GM18499 (cell line): ENCODE data around the gene VSIG2.
"Not testable (repeated sequence)": the region's sequence is repeated elsewhere in the genome, so short reads cannot be mapped to it uniquely, and the experiment has no call there.

Experiments
- ATAC-seq: cut with Tn5 transposase; IDR thresholded peaks from one replicate; pipeline ENCODE4 v1.9.1; 2021; ENCODE audit warnings: moderate number of reproducible peaks; ENCODE audit not compliant: insufficient read depth, unreplicated experiment

Gene VSIG2

DNA sequence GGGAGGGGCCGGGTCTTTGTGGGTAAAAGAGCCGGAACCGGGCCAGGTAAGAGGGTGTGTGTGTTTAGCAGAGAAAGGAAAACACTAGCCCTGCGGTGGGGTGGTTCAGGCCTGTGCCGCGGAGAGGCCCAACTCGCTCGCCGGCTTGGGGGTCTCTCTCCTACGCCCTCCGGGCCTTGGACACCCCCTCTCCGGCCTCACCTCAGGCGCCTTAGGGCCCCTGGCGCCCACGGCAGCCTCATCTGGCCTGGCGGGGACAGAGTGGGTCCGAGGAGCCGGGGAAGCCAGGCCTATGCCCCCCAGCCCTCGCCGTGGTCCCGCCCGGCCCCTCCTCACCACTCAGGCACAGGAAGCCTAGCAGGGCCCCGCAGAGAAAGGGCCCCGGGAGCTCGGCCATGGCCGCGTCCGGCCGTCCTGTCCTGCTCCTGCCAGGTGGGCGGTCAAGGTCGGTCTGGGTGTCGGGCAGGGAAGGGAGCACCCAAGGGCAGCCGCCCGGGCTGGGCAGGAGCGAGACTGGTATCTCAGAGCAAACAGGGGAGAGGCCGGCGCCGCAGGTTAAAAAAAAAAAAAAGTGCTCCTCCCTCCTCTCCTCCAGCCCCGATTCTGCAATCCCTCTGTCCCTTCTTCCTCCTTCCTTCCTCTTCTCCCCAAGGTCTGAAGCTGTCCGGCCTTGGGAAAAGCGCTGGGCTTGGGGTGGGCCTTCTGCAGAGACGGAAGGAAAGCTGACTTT is at the start of gene VSIG2:
Gene VSIG2, minus strand, starts transcription at position 515 of the 730 bp plus-strand sequence. Its CDS starts 118 bp downstream, at position 397.
- ATAC-seq = no peak

GRCh38 chr11:124801014-124801413 is 49.0 kb upstream of the VSIG2 start:
- no peak for ATAC-seq

- ATAC-seq = peak; percentile 66
These were observed 48.3 kb upstream of the VSIG2 start, which contains the start of gene MSANTD2 for GRCh38 chr11:124800226-124800929. MSANTD2 (minus strand) TSS chr11:124800406; CDS start chr11:124800380, 26 bp downstream.

- no peak for ATAC-seq
These were observed 47.5 kb upstream of the VSIG2 start for GRCh38 chr11:124799348-124800225.

- ATAC-seq = no peak
These were observed 46.9 kb upstream of the VSIG2 start for GRCh38 chr11:124798991-124799347.

GRCh38 chr11:124796312-124796711 is 44.3 kb upstream of the VSIG2 start:
- no peak for ATAC-seq

DNA sequence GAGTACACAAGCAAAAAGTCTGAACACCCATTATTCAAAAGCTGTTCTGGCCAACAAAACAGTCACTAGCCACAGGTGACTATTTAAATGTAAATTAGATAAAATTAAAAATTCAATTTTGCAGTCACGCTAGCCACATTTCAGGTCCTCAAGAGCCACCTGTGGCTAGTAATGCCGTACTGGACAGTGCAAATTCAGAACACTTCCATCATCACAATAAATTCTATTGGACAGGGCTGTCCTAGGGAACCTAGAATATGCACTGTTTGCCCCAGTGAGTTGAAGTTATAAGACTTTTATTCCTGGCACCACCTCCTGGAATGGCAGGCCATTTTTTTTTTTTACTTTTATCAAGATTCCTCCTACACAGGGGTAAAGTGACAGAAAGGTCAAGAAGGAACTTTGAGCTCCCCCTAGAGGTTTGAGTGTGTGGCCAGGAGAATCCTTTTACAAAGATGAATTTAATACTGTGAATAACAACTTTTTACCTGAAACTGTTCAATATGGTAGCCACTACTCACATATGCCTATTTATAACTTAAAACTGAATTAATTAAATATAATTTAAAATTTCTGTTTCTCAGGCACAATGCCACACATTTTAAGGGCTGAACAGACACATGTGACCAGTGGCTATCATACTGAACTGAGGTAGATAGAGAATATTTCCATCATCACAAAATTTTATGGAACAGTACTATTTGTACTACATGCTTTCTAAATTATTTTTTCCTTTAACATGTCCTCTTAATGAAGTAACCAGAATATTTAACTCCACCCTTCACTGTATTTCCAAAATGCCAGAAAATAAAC is 41.6 kb upstream of the VSIG2 start:
- ATAC-seq = no peak

GRCh38 chr11:124791626-124792341 is 39.7 kb upstream of the VSIG2 start:
- peak; percentile 68 for ATAC-seq

GRCh38 chr11:124788521-124788920 is 36.5 kb upstream of the VSIG2 start:
- no peak for ATAC-seq

GRCh38 chr11:124784051-124784450 is 32.0 kb upstream of the VSIG2 start:
- no peak for ATAC-seq

GRCh38 chr11:124783002-124783401 is 30.9 kb upstream of the VSIG2 start:
- ATAC-seq = no peak

GRCh38 chr11:124779568-124779967 is 27.5 kb upstream of the VSIG2 start:
- no peak for ATAC-seq

GRCh38 chr11:124778281-124778680 is 26.2 kb upstream of the VSIG2 start:
- ATAC-seq = no peak

DNA sequence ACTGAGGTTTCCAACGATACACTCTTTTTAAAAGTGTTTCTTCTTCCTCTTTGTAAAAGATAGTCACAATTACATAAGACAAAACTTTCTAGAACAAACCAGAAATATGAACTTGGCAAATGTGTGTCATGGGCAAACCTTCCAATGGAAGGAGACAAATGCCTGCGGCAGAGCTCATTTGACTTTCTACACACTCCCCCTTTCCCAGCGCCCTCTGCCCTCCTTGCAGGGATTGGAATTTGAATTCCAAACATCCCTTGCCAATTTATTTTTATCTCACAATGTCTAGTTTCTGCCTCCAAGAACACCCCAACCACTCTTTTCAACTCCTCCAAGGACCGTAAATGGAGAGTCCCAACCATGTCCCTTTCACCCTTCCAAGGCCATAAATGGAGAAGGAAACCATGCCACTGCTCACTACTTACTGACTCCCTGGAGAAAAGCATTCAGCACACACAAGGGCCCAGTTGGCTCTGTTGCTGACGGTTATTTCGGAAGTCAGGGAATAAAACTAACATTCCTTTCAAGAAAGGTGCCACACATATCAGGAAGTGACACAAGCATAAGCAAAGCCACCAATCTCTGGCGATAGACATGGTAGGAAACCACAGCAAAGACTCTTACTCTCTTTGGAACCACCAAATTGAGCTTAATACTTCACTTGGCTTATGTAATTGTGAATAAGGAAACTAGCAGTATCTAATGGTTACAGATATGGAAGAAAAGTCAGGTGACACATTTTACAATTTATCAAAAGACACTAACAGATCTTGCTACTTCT is 25.0 kb upstream of the VSIG2 start:
- ATAC-seq = no peak

DNA sequence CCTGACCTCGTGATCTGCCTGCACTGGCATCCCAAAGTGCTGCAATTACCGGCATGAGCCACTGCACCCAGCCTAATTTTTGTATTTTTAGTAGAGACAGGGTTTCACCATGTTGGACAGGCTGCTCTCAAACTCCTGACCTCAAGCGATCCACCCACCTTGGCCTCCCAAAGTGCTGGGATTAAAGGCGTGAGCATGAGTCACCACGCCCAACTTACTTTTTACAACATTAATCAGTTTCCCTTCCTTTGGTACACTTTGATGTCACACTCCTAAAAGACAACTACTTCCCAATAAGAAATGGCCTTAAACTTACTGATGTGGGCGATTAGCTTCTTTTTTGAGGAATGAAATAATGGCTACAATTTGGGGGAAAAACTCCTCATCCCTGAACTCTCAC is 18.9 kb upstream of the VSIG2 start:
- not testable (repeated sequence) for ATAC-seq

DNA sequence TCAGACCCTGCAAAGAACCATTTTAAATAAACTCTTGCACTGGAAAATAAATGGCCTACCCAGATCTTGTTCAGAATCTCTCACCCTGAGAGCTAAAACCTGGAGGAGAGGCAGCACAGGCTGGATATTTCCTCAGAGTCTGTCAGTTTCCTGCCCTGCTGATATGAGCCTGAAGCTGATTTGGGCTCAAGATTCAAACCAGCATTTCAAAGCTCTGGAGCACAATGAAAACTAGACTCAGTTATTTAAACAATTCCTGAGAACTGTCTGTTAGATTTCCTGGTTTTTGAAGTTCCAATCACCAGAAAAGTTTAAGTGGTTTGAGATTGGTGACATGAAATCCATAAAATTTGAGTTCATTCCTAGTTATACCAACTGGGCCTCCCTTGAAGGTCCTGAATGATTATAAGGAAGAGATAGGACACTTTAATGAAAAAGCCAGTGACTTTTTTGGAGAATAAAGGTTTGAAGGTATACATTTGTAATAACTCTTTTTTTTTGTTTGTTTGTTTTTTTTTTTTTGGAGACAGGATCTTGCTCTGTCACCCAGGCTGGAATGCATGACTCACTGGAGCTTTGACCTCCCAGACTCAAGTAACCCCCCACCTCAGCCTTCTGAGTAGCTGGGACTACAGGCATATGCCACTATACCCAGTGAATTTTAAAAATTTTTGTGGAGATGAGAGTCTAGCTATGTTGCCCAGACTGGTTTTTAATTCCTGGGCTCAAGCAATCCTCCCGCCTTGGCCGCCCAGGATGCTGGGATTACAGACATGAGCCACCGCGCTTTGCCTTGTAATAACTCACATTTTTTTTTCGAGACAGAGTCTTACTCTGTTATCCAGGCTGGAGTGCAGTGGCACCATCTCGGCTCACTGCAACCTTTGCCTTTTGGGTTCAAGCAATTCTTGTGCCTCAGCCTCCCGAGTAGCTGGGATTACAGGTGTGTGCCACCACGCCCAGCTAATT is 18.0 kb upstream of the VSIG2 start:
- ATAC-seq = no peak

GRCh38 chr11:124768914-124769313 is 16.9 kb upstream of the VSIG2 start:
- ATAC-seq = no peak
